ENCODE results near the gene EPN2. TPM values are rescaled to one million over a fixed set of nuclear protein-coding genes. Genes with fewer than 3 reads are reported as not detected.

EPN2 gene
- total RNA-seq, 1 experiment from 2014 or later, result 31.3 TPM

- Mint-ChIP-seq H3K4me1 (ENCODE audit: low read depth, unreplicated experiment) (peaks cover 6% of the 10 kb centered on the region), H3K36me3 (ENCODE audit: insufficient read depth, unreplicated experiment) (peaks cover 15% of the 10 kb centered on the region), H3K9me3 (ENCODE audit: low read depth, unreplicated experiment) (no peaks in the 10 kb centered on the region), H3K27me3 (ENCODE audit: unreplicated experiment) (no peaks in the 10 kb centered on the region), H3K4me3 (ENCODE audit: low read depth, unreplicated experiment) (no peak overlapping the region), H3K27ac (ENCODE audit: unreplicated experiment) (no peak overlapping the region)
- intact Hi-C loops (cut with micrococcal nuclease; ENCODE audit: unreplicated experiment), result no loop called here
- CTCF ChIA-PET, result no interaction called here
- TF ChIP-seq CTCF (IDR thresholded peaks at IDR 0.05; ENCODE audit: unreplicated experiment), result no peak
- no TSS peak for BruUV-seq (replicated peaks)
- no peak for DNase-seq
Observed at GRCh38 chr17:19322129-19322505, 85.0 kb downstream of the EPN2 start.

- Mint-ChIP-seq H3K4me1 (ENCODE audit: low read depth, unreplicated experiment) (peaks cover 7% of the 10 kb centered on the region), H3K4me3 (ENCODE audit: low read depth, unreplicated experiment) (no peak overlapping the region), H3K9me3 (ENCODE audit: low read depth, unreplicated experiment) (no peaks in the 10 kb centered on the region), H3K36me3 (ENCODE audit: insufficient read depth, unreplicated experiment) (peaks cover 11% of the 10 kb centered on the region), H3K27ac (ENCODE audit: unreplicated experiment) (no peak overlapping the region), H3K27me3 (ENCODE audit: unreplicated experiment) (no peaks in the 10 kb centered on the region)
- intact Hi-C loops (cut with micrococcal nuclease; ENCODE audit: unreplicated experiment), result no loop called here
- no peak for TF ChIP-seq CTCF (IDR thresholded peaks at IDR 0.05; ENCODE audit: unreplicated experiment)
- DNase-seq, result no peak
- CTCF ChIA-PET, result interaction anchor here (0.6 to 1.3 kb wide), 3 partner anchors 11 to 19 kb away, joined by 3 to 6 read pairs (median 3); no protein-coding TSS in a partner anchor
- BruUV-seq (replicated peaks), result no TSS peak
Observed at GRCh38 chr17:19322861-19323260, 85.7 kb downstream of the EPN2 start.

GRCh38 chr17:19325542-19325941 lies 88.4 kb downstream of the EPN2 start:
- CTCF ChIA-PET, result no interaction called here
- Mint-ChIP-seq H3K36me3 (ENCODE audit: insufficient read depth, unreplicated experiment) (peaks cover 5% of the 10 kb centered on the region), H3K4me3 (ENCODE audit: low read depth, unreplicated experiment) (no peak overlapping the region), H3K4me1 (ENCODE audit: low read depth, unreplicated experiment) (peaks cover 7% of the 10 kb centered on the region), H3K27me3 (ENCODE audit: unreplicated experiment) (no peaks in the 10 kb centered on the region), H3K27ac (ENCODE audit: unreplicated experiment) (no peak overlapping the region), H3K9me3 (ENCODE audit: low read depth, unreplicated experiment) (no peaks in the 10 kb centered on the region)
- BruUV-seq (replicated peaks), result no TSS peak
- TF ChIP-seq CTCF (IDR thresholded peaks at IDR 0.05; ENCODE audit: unreplicated experiment), result no peak
- intact Hi-C loops (cut with micrococcal nuclease; ENCODE audit: unreplicated experiment), result no loop called here
- DNase-seq, result no peak

DNA sequence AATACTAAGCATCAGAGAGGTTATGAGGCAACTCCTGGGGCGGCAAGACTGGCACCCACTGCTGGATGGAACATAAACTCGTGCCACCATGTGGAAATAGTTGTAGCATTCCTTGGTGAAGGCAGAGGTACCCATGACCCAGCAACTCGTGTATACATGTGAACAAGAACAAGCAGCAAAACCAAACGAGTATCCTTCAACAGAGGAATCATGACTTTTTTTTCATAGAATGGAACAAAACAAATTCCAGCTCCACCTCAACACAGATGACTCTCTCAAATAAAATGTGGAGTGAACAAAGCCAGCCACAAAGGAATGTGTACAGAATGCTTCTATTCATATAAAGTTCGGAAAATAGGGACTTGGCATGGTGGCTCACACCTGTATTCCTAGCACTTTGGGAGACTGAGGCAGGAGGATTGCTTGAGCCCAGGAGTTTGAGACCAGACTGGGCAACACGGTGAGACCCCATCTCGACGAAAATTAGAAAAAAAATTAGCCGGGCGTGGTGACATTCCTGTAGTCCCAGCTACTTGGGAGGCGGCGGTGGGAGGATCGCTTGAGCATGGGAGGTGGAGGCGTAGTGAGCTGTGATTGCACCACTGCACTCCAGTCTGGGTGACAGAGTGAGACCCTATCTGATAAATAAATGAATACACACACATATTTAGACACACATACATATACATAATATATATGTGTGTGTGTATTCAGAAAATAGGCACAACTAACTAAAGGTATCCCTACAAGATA lies 90.0 kb downstream of the EPN2 start:
- H3K27me3 Mint-ChIP-seq (ENCODE audit: unreplicated experiment), result no peaks in the 10 kb centered on the region
- H3K4me3 Mint-ChIP-seq (ENCODE audit: low read depth, unreplicated experiment), result no peak overlapping the region
- intact Hi-C loops (cut with micrococcal nuclease; ENCODE audit: unreplicated experiment), result no loop called here
- no TSS peak for BruUV-seq (replicated peaks)
- peaks cover 7% of the 10 kb centered on the region for H3K4me1 Mint-ChIP-seq (ENCODE audit: low read depth, unreplicated experiment)
- no peak for TF ChIP-seq CTCF (IDR thresholded peaks at IDR 0.05; ENCODE audit: unreplicated experiment)
- CTCF ChIA-PET, result no interaction called here
- H3K9me3 Mint-ChIP-seq (ENCODE audit: low read depth, unreplicated experiment), result no peaks in the 10 kb centered on the region
- no peak overlapping the region for H3K27ac Mint-ChIP-seq (ENCODE audit: unreplicated experiment)
- DNase-seq, result no peak
- H3K36me3 Mint-ChIP-seq (ENCODE audit: insufficient read depth, unreplicated experiment), result no peaks in the 10 kb centered on the region

Data from Calu3 (cell line).